ENCODE measurements around the gene FAM83E. TPM values are rescaled to one million over a fixed set of nuclear protein-coding genes. Genes with fewer than 3 reads are reported as not detected.

Gene FAM83E
- 0.08 to 0.63 TPM (median 0.18 TPM) in 5 replicates for total RNA-seq (2022; extraction: Qiagen RNA extraction; ENCODE audit: low read depth)

DNA sequence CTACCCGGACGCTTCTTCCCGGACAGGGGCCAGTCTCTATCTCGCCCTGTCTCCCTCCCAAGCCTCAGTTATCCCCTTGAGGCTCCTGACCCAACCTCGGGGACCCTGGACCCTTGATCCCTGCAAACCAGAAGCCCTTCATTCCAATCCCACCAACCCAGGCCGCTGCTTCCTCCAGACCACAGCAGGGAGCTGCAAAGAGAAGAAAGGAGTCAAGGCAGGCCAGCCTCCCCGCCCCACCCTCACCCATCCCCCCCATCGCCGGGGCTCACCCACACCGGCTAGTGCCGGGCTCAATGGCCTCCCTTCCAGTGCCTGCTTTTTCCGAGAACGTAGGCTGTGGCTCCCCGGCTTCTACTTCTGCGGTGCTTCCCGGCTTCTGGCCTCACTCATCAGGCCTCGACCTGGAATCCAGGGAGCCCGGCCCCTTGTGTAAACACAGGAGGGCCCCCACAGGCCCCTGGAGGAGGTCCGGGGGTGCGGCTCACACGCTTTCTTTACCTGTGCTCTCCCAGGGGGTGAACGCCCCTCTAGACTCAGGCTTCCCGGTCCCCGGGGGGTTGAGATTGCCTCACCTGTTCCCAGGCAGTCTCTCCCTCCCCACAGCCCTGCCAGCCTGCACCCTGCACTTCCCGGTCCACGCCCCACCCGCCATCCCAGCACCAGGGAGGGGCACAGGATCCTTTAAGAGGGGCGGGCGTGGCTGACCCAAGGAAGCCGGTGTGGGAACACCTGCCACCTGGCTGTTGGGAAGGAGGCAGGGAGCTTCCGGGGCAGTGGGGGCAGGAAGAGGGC is at the start of gene FAM83E:
Gene FAM83E, minus strand, starts transcription at position 641 of the 795 bp plus-strand sequence. CDS start 1,704 bp downstream, outside the sequence.

GRCh38 chr19:48646001-48646721 is 31.3 kb upstream of the FAM83E start, which contains the start of gene CA11:
Gene CA11 (minus strand): TSS chr19:48646187. CDS start chr19:48645632, 555 bp downstream.

GRCh38 chr19:48636859-48637448 is 22.1 kb upstream of the FAM83E start, which contains the start of gene DBP:
Gene DBP (minus strand): TSS chr19:48637379. CDS start chr19:48636994, 385 bp downstream.

GRCh38 chr19:48618916-48619691 is 4.2 kb upstream of the FAM83E start, which contains the start of the genes RPL18 and SPHK2:
Gene RPL18 (minus strand): TSS chr19:48619178. CDS start chr19:48619143, 35 bp downstream.
Gene SPHK2 (plus strand): TSS chr19:48619506. CDS start chr19:48620515, 1,009 bp downstream.

DNA sequence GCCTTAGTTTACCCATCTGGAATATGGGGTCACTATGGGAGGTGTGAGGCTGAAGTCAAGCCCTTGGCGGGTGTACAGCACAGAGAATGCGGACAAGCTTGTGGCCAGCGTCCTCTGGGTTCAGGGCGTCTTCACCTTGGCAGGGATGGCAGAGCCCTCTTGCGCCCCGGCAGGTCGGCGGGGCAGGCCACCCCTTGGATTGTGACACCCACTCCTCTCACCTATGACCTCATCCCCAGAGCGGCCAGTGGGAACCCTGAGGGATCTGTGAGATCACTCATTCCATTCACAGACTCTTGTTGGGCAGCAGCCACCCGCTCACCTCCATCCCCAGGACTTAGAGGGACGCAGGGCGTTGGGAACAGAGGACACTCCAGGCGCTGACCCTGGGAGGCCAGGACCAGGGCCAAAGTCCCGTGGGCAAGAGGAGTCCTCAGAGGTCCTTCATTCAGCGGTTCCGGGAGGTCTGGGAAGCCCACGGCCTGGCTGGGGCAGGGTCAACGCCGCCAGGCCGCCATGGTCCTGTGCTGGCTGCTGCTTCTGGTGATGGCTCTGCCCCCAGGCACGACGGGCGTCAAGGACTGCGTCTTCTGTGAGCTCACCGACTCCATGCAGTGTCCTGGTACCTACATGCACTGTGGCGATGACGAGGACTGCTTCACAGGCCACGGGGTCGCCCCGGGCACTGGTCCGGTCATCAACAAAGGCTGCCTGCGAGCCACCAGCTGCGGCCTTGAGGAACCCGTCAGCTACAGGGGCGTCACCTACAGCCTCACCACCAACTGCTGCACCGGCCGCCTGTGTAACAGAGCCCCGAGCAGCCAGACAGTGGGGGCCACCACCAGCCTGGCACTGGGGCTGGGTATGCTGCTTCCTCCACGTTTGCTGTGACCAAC is 8.2 kb downstream of the FAM83E start, which contains the start of gene SPACA4:
Gene SPACA4, plus strand, starts transcription at position 280 of the 896 bp plus-strand sequence. Its CDS starts 237 bp downstream, at position 517.

Other genes with a start within 250 kb of the FAM83E start
- gene KDELR1, start 223.5 kb downstream of the FAM83E start, total RNA-seq (2022; extraction: Qiagen RNA extraction; ENCODE audit: low read depth), result 349 to 445 TPM (median 427 TPM) in 5 replicates
- gene GRIN2D, start 221.4 kb downstream of the FAM83E start, total RNA-seq (2022; extraction: Qiagen RNA extraction; ENCODE audit: low read depth), result 6.9 to 10.3 TPM (median 9.5 TPM) in 5 replicates
- 94.7 to 125 TPM (median 108 TPM) in 5 replicates for gene GRWD1, start 169.1 kb downstream of the FAM83E start, total RNA-seq (2022; extraction: Qiagen RNA extraction; ENCODE audit: low read depth)
- 0.97 to 2.1 TPM (median 1.3 TPM) in 5 replicates for gene KCNJ14, start 159.5 kb downstream of the FAM83E start, total RNA-seq (2022; extraction: Qiagen RNA extraction; ENCODE audit: low read depth)
- 51.9 to 62.0 TPM (median 60.1 TPM) in 5 replicates for gene CYTH2, start 145.7 kb downstream of the FAM83E start, total RNA-seq (2022; extraction: Qiagen RNA extraction; ENCODE audit: low read depth)
- gene LMTK3, start 103.2 kb downstream of the FAM83E start, total RNA-seq (2022; extraction: Qiagen RNA extraction; ENCODE audit: low read depth), result 3.0 to 6.3 TPM (median 5.3 TPM) in 5 replicates
- gene SULT2B1, start 62.9 kb downstream of the FAM83E start, total RNA-seq (2022; extraction: Qiagen RNA extraction; ENCODE audit: low read depth), result 12.4 to 18.3 TPM (median 16.6 TPM) in 5 replicates
- gene SPACA4, start 8.3 kb downstream of the FAM83E start, total RNA-seq (2022; extraction: Qiagen RNA extraction; ENCODE audit: low read depth), result 0.31 TPM in 1 of 5 replicates, not detected in the others
- 3,056 to 3,829 TPM (median 3,206 TPM) in 5 replicates for gene RPL18, start 4.1 kb upstream of the FAM83E start, total RNA-seq (2022; extraction: Qiagen RNA extraction; ENCODE audit: low read depth)
- gene SPHK2, start 4.4 kb upstream of the FAM83E start, total RNA-seq (2022; extraction: Qiagen RNA extraction; ENCODE audit: low read depth), result 12.0 to 16.9 TPM (median 13.6 TPM) in 5 replicates
- gene DBP, start 22.3 kb upstream of the FAM83E start, total RNA-seq (2022; extraction: Qiagen RNA extraction; ENCODE audit: low read depth), result 1.1 to 2.5 TPM (median 2.0 TPM) in 5 replicates
- gene CA11, start 31.1 kb upstream of the FAM83E start, total RNA-seq (2022; extraction: Qiagen RNA extraction; ENCODE audit: low read depth), result 8.9 to 12.7 TPM (median 11.1 TPM) in 5 replicates
- 0.08 to 0.29 TPM (median 0.17 TPM) in 5 replicates for gene NTN5, start 57.9 kb upstream of the FAM83E start, total RNA-seq (2022; extraction: Qiagen RNA extraction; ENCODE audit: low read depth)
- gene FUT2, start 80.9 kb upstream of the FAM83E start, total RNA-seq (2022; extraction: Qiagen RNA extraction; ENCODE audit: low read depth), result not detected in 5 replicates
- gene MAMSTR, start 104.6 kb upstream of the FAM83E start, total RNA-seq (2022; extraction: Qiagen RNA extraction; ENCODE audit: low read depth), result 0.30 to 0.50 TPM (median 0.41 TPM) in 5 replicates
- 0.51 to 0.67 TPM (median 0.56 TPM) in 5 replicates for gene RASIP1, start 125.5 kb upstream of the FAM83E start, total RNA-seq (2022; extraction: Qiagen RNA extraction; ENCODE audit: low read depth)
- not detected in 5 replicates for gene IZUMO1, start 131.8 kb upstream of the FAM83E start, total RNA-seq (2022; extraction: Qiagen RNA extraction; ENCODE audit: low read depth)
- gene FUT1, start 137.6 kb upstream of the FAM83E start, total RNA-seq (2022; extraction: Qiagen RNA extraction; ENCODE audit: low read depth), result 0.03 to 0.10 TPM (median 0.08 TPM) in 5 replicates
- gene FGF21, start 140.4 kb upstream of the FAM83E start, total RNA-seq (2022; extraction: Qiagen RNA extraction; ENCODE audit: low read depth), result not detected in 5 replicates
- 50.8 to 62.8 TPM (median 58.1 TPM) in 5 replicates for gene BCAT2, start 196.0 kb upstream of the FAM83E start, total RNA-seq (2022; extraction: Qiagen RNA extraction; ENCODE audit: low read depth)
- gene HSD17B14, start 221.4 kb upstream of the FAM83E start, total RNA-seq (2022; extraction: Qiagen RNA extraction; ENCODE audit: low read depth), result 12.3 to 16.2 TPM (median 13.0 TPM) in 5 replicates